WI38 (cell line): ENCODE measurements around the gene INSIG2.

Source experiments
- H3K4me3 ChIP-seq: 2 replicates; pipeline ENCODE4 v1.5.1; 2011; ENCODE audit warnings: low read depth, mild to moderate bottlenecking, control low read depth, low read length
- CTCF ChIP-seq: IDR thresholded peaks from 2 replicates; pipeline ENCODE4 v1.5.1; 2012; ENCODE audit warnings: low read depth, mild to moderate bottlenecking, control low read depth, low read length

Gene INSIG2

GRCh38 chr2:118077636-118078247 is 10.5 kb upstream of the INSIG2 start:
- no peak for TF ChIP-seq CTCF

GRCh38 chr2:118078734-118079133 is 9.5 kb upstream of the INSIG2 start:
- no peak for TF ChIP-seq CTCF
- no peak overlapping the region for H3K4me3 ChIP-seq

More at GRCh38 chr2:118077636-118078247, 10.5 kb upstream of the INSIG2 start:
- no peak overlapping the region for H3K4me3 ChIP-seq

DNA sequence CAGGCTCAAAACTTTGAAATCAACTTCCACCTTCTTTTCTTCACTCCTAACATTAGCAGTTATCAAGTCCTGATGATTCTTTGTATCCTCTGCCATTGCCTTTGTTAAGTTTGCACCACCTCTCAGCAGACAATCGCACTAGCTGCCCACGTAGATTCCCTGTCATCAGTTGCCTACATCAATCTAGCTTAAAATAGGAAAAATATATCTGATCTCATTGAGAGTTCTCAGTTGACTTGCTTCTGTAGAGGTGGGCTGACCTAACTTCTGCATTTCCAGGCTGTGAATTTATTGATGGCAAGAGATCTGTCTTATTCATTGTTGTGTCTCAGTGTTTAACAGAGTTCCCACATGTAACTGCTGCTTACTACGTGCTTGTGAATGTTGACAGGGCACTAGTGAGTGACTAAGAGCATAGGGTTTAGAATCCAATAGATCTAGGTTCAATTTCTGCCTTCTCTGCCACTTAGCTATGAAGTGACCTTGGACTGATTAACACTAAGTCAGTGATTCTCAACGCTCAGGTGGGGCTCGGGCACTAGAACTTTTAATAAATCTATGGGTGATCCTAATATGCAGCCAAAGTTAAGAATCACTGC is 3.7 kb upstream of the INSIG2 start:
- TF ChIP-seq CTCF, result no peak
- H3K4me3 ChIP-seq, result no peak overlapping the region

DNA sequence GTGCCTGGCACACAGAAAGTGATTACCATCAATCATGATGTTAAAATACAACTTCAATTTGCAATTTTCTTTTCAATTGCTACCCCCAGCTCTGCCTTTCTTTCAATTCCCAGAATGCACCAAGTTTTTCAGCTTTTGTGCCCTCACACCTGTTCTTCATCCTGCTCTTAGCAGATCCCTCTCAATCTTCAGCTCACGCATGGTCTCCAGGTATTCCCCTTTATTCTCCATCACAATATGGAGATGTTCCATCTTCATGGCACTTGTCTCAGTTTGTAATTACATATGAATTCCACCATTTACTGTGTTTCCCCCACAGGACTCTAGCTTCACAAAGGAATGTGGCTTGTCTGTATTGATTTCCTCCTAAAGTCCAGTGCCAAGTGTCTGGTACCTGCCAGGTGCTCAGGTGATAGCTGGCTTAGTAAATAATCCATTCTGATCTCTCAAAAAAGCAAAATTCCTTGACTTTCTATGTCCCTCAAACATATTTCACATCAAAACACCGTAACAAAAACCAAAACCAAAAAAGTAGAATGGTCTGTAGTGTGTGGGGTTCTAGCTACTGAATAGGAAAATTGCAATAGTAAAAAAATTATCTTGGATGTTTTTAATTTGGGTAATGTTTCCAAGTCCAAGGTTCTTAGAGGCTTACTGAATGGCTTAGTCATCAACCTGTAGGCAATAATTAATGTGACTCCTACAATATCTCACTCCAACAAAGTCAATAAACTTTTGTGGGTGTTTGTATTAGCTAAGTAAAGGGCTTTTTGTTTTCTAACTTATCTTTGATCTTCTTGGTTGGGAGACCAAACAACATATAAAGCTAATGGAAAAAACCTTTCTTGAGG is 2.9 kb upstream of the INSIG2 start:
- no peak overlapping the region for H3K4me3 ChIP-seq
- no peak for TF ChIP-seq CTCF

- no peak overlapping the region for H3K4me3 ChIP-seq
- TF ChIP-seq CTCF, result no peak
Measured at GRCh38 chr2:118086024-118086633, 2.1 kb upstream of the INSIG2 start.

DNA sequence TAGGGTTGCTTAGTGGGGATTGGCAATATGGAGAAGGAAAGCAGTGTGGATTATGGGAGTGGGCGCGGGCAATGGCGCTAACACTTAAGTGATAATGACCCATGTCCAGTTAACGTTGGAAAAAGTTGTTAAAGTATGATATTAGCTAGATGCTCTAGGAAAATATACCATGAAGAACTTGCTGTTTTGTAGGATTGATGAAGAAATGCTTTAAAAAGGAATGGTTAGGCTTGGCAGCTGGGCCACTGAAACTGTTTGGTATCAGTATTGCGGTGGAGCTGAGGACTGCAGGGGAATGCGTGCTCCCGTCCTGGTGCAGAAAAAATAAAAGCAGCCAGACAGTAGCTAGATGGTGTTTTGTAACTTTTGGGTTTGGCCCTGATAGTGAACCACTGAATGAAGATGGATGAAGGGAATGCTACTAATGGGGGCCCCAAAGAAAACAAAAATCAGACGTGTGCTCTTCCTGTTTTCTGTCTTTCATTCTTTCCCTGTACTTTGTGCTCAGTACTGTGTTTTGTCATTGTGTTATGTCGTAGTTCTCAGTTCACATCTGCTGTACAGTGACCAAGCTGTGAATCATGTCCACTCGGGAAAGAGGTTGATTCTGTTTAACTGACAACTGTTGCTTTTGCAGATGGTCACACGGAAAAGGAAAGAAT is 999 bp downstream of the INSIG2 start:
- TF ChIP-seq CTCF, result 0 out of 2 replicates have a peak, but pooled peaks have one; percentile 11

More for the DNA sequence above, 999 bp downstream of the INSIG2 start:
- H3K4me3 ChIP-seq, result peak overlapping the region; percentile 68
